ENCODE results near the gene LMNA.

- TF ChIP-seq CTCF (conservative IDR thresholded peaks at IDR 0.05) (no peak), EZH2 (IDR thresholded peaks at IDR 0.05; ENCODE audit: low read depth) (no peak)
These were observed 62.2 kb downstream of the LMNA start for GRCh38 chr1:156176610-156177210.

Measured in PC-9 (cell line).